ENCODE measurements around the gene HYI.
"Not testable (repeated sequence)": the region's sequence is repeated elsewhere in the genome, so short reads cannot be mapped to it uniquely, and the experiment has no call there.

HYI gene

DNA sequence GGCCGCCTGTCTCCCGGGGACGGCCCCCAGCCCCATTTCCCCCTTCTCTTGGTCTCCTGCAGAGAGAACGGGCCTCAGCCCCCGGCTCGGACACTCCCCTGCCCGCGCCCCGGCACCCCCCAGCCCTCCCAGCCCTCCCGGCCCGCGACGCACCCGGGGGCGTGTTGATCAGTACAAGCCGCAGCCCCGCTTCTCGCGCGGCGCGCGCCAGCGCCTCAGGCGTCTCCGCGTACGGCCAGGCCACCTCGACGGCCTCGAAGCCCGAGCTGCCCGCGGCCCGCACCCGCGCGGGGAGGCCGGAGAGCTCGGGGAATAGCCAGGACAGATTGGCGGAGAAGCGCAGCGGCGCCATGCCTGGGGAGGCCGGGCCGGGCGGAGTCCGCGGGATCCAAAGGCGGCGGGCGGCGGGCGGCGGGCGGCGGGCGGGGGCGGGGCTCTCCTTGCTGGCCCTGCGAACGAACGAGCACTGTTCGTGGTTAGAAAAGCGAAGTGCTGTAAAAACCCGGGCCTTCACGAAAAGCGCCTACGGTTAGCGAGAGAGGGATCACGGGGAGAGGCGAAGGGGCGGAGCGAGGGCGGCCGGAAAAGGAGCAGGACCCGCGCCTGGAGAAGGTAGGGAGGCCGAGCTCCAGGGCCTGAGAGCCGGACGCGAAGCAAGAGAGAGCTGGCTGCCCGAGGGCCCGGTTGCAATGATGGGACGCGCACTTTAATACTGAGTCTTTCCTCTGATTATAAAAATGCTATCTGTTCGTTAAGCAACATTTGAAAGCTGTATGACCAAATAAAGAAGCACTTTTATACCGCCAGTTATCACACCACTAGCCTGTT, at the start of gene HYI:
Gene HYI (minus strand): TSS at position 490 of the 828 bp plus-strand sequence. CDS start 138 bp downstream, at position 352.
- H3K4me3 ChIP-seq (ENCODE audit: low read length) = peak within 1 kb of the TSS; percentile 59
- peak; percentile 85 for DNase-seq (ENCODE audit: low read depth)
- no peak for TF ChIP-seq CTCF (conservative IDR thresholded peaks at IDR 0.05; ENCODE audit: low read length)

- H3K4me3 ChIP-seq (ENCODE audit: low read length); DNase-seq (ENCODE audit: low read depth): not testable (repeated sequence)
These were observed 48.1 kb upstream of the HYI start for GRCh38 chr1:43501806-43502205.

DNA sequence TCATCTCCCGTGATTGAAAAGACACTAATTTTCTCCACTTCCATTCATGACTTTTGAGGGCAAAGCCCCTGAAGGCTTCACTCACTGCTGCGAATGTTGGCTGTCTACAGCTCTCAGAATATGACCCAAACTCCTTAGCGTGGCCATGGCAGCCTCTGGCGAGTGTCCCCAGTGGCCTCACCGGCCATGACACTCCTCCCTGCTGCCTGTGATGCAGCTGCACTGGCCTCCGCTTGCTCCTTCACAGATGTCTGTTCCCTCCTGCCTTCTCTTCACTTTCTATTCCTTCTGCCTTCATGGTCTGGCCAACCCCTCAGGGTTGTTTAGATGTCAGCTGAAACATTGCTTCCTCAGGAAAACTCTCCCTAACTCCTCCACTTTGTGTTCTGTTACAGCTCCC, 46.2 kb upstream of the HYI start:
- no peak overlapping the region for H3K4me3 ChIP-seq (ENCODE audit: low read length)
- TF ChIP-seq CTCF (conservative IDR thresholded peaks at IDR 0.05; ENCODE audit: low read length) = no peak
- no peak for DNase-seq (ENCODE audit: low read depth)

GRCh38 chr1:43495204-43495603, 41.5 kb upstream of the HYI start:
- H3K4me3 ChIP-seq (ENCODE audit: low read length) = no peak overlapping the region
- DNase-seq (ENCODE audit: low read depth) = no peak
- no peak for TF ChIP-seq CTCF (conservative IDR thresholded peaks at IDR 0.05; ENCODE audit: low read length)

DNA sequence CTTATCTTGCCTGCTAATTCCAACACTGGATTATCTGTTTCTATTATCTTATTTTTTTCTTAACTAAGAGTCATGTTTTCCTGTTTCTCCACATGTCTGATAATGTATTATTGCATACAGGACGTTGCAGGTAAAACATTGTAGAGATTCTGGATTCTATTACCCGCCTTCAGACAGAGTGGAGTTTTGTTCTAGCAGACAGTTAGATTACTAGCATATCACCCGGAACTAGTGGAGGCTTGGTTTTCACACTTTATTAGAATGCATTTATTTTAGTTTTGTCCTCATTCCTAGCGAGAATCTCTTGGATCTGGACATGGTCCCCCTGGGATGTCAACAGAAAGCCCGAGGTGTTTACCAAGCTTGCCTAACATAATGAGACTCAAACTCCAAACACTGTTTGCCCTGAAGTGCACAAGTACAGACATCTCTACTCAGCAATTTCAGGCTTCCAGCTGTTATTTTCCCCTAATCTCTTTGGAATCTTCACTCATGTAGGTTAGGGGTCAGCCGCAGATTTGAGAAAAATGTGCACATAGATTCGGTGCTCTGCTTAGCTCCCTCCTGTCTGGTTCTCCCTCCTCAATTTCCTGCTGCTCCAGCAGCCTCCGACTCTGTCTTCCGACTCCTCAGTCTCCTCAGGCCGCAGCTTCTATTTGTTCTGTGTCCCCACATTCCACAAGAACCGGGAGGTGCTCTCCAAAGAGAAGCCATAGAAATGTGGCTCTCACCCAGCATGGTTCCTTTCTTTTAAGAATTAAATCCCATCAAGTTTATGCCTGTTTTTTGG, 40.1 kb upstream of the HYI start:
- H3K4me3 ChIP-seq (ENCODE audit: low read length) = no peak overlapping the region
- DNase-seq (ENCODE audit: low read depth) = no peak
- no peak for TF ChIP-seq CTCF (conservative IDR thresholded peaks at IDR 0.05; ENCODE audit: low read length)

GRCh38 chr1:43492826-43493225, 39.1 kb upstream of the HYI start:
- no peak for TF ChIP-seq CTCF (conservative IDR thresholded peaks at IDR 0.05; ENCODE audit: low read length)
- peak; percentile 42 for DNase-seq (ENCODE audit: low read depth)

GRCh38 chr1:43491061-43491460, 37.3 kb upstream of the HYI start:
- TF ChIP-seq CTCF (conservative IDR thresholded peaks at IDR 0.05; ENCODE audit: low read length) = no peak
- no peak for DNase-seq (ENCODE audit: low read depth)
- no peak overlapping the region for H3K4me3 ChIP-seq (ENCODE audit: low read length)

More at GRCh38 chr1:43492826-43493225, 39.1 kb upstream of the HYI start:
- H3K4me3 ChIP-seq (ENCODE audit: low read length) = no peak overlapping the region

All from AG10803 (cell line).